HG03108 (cell line): Measurements from ENCODE around the gene USF1.
"Not testable (repeated sequence)": the region's sequence is repeated elsewhere in the genome, so short reads cannot be mapped to it uniquely, and the experiment has no call there.

ENCODE experiments used
- ATAC-seq: cut with Tn5 transposase; IDR thresholded peaks from one replicate; pipeline ENCODE4 v1.9.1; 2021; ENCODE audit warnings: moderate library complexity; ENCODE audit not compliant: unreplicated experiment

The USF1 gene

GRCh38 chr1:161048949-161049722 lies 3.4 kb upstream of the USF1 start:
- no peak for ATAC-seq

GRCh38 chr1:161047436-161048420 lies 2.0 kb upstream of the USF1 start:
- no peak for ATAC-seq

GRCh38 chr1:161046605-161047228 lies 940 bp upstream of the USF1 start:
- ATAC-seq, result peak; percentile 39

GRCh38 chr1:161044908-161045735 lies 655 bp downstream of the USF1 start:
- peak; percentile 40 for ATAC-seq

- ATAC-seq, result no peak
Measured at GRCh38 chr1:161044535-161044907, 1.3 kb downstream of the USF1 start.

GRCh38 chr1:161039546-161039945 lies 6.2 kb downstream of the USF1 start:
- no peak for ATAC-seq

GRCh38 chr1:161039154-161039545 lies 6.6 kb downstream of the USF1 start:
- ATAC-seq, result no peak

GRCh38 chr1:161038523-161039153 lies 7.1 kb downstream of the USF1 start, which contains the start of gene TSTD1:
TSTD1 (minus strand) TSS chr1:161038964; CDS start chr1:161038889, 75 bp downstream.
- ATAC-seq, result peak; percentile 75

GRCh38 chr1:161037661-161038522 lies 7.9 kb downstream of the USF1 start:
- no peak for ATAC-seq

- ATAC-seq, result no peak
Measured at GRCh38 chr1:161033751-161034150, 12.0 kb downstream of the USF1 start.

GRCh38 chr1:161032409-161032808 lies 13.4 kb downstream of the USF1 start:
- ATAC-seq, result no peak

- ATAC-seq, result no peak
Measured at GRCh38 chr1:161031874-161032273, 13.9 kb downstream of the USF1 start.

GRCh38 chr1:161029466-161029865 lies 16.3 kb downstream of the USF1 start:
- ATAC-seq, result not testable (repeated sequence)

GRCh38 chr1:161026954-161027353 lies 18.8 kb downstream of the USF1 start:
- ATAC-seq, result not testable (repeated sequence)

GRCh38 chr1:161022432-161022831 lies 23.3 kb downstream of the USF1 start:
- ATAC-seq, result not testable (repeated sequence)

GRCh38 chr1:161021970-161022353 lies 23.8 kb downstream of the USF1 start:
- no peak for ATAC-seq

GRCh38 chr1:161021165-161021969 lies 24.4 kb downstream of the USF1 start:
- ATAC-seq, result peak; percentile 89

GRCh38 chr1:161020509-161021164 lies 25.1 kb downstream of the USF1 start, which contains the start of gene F11R:
F11R (minus strand) TSS chr1:161021152; CDS start chr1:161021073, 79 bp downstream.
- ATAC-seq, result peak; percentile 22
